Hematopoietic multipotent progenitor cell treated with erythropoietin and hydrocortisone succinate and interleukin-3 and kit ligand, for 8 days (in vitro differentiated cells): ENCODE measurements around the gene C14orf93.
"Not testable (repeated sequence)": the region's sequence is repeated elsewhere in the genome, so short reads cannot be mapped to it uniquely, and the experiment has no call there.

Source experiments
- DNase-seq: peaks from one replicate; pipeline ENCODE4 v3.0.0-alpha.2; 2015

Gene C14orf93

DNA sequence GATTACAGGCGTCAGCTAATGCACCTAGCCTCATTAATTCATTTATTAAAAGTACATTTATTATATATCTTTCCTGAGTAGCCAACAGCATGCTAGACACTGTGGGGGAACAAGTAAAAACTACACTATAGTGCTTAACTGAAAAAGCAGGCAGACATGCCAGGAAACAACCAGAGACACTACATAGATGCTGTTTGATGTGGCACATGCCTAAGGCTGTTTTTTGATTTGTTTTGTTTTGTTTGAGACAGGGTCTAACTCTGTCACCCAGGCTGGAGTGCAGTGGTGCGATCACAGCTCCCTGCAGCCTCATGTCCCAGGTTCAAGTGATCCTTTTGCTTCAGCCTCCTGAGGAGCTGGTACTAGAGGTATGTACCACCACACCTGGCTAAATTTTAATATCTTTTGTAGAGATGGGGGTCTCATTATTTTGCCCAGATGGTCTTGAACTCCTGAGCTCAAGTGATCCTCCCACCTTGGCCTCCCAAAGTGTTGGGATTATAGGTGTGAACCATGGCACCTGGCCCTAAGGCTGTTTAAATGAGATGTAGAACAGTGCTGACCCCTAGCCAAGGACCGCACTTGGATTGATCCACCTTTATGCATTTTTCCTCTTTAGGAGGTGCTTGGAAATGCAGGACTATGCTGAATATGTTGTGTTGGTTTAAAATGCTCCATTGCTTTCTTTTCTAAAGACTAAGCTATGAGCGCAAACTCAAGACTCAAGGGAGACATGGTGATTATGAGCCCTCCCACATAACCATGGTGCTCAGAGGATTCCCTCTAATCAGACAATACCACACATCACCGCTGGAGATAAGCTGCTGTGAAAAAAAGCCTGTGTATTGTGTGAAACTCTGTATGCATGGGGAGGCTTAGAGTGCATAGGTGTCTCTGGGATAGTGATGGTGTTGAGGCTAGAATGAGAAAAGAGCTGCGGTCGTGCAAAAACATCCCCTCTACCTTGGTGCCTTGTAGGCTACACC is 10.5 kb upstream of the C14orf93 start:
- DNase-seq = peak; percentile 90

- no peak for DNase-seq
Observed at GRCh38 chr14:23018107-23018506, 8.2 kb upstream of the C14orf93 start.

- DNase-seq = no peak
Observed at GRCh38 chr14:23017091-23017490, 7.1 kb upstream of the C14orf93 start.

DNA sequence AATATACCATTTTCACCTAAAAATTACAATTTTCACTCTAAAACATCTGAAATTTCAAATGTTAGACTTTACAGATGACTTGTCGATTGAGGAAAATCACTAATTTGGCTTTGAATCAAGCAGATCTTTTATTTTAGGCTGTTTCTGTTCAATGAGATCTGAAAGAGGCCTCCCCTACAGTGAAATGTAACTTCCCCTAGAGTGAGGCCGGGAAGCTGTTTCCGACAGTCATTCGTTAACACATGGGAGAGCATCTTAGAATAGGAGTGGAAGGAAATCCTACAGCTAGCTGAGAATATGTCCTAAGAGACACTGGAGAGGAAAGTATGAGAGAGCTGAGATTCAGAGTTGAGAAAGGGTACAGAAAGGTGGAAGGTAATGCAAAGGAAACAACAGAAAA is 5.7 kb upstream of the C14orf93 start:
- DNase-seq = no peak

- DNase-seq = not testable (repeated sequence)
Observed at GRCh38 chr14:23013749-23014054, 3.8 kb upstream of the C14orf93 start.

GRCh38 chr14:23013054-23013748 is 3.3 kb upstream of the C14orf93 start:
- DNase-seq = no peak

GRCh38 chr14:23009483-23009938 is 432 bp downstream of the C14orf93 start:
- peak; percentile 27 for DNase-seq

GRCh38 chr14:23008831-23009230 is 1.1 kb downstream of the C14orf93 start:
- DNase-seq = peak; percentile 48

DNA sequence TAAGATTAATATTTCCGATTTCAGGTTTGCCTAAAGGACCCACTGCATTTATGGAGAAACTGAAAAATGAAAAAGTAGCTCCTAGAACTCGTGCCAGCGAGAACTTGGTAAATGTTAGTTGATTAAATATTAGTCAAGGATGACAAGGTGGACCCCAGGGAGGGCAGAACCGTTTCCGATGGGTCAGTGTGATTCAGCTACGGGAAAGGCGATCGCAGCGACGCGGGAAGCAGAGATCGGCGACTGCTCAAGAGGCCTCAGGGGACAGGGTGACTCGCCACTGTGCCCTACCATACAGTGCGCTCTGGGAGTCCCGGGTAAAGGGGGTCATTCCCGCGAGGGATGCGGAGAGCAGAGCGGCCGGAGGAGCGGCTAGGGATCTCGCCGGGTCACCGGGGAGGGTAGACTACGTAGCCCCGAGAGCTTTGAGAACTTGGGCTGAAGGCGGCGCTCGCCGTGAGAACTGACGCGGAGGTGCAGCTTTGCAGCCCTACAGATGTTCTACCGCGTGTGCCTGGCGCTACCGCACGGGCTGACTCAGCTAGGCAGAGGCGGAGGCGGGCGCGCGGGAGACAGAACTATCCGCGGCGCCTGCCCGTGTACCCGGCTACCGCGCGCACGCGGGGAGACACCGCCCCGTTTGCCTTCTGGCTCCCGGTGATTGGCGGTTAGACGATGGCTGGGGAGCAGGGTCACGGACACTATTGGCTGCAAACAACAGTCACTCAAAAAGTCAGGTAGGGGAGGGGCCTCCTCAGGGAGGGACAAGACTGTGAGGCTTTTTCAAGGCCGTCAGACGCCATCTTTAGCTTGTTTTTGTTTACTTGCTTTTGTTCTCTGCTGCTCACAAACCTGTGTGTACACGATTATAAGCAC is 3.2 kb downstream of the C14orf93 start:
- peak; percentile 99 for DNase-seq

DNA sequence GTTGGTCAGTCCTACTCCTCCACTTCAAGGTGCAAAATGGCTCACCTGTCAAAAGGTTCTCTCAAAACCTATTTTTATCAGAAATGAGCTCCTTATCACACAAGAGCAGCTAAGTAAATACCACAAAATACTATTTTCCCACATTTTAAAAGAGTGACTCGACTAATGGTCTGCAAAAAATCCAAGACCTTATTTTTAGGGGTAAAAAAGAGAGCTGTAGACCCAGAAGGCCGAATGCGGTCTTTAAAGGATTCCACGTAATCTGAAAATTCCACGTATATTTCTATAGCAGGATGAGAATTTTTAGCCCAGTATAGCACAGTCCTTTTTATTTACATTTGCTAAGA is 3.8 kb downstream of the C14orf93 start:
- peak; percentile 40 for DNase-seq

DNA sequence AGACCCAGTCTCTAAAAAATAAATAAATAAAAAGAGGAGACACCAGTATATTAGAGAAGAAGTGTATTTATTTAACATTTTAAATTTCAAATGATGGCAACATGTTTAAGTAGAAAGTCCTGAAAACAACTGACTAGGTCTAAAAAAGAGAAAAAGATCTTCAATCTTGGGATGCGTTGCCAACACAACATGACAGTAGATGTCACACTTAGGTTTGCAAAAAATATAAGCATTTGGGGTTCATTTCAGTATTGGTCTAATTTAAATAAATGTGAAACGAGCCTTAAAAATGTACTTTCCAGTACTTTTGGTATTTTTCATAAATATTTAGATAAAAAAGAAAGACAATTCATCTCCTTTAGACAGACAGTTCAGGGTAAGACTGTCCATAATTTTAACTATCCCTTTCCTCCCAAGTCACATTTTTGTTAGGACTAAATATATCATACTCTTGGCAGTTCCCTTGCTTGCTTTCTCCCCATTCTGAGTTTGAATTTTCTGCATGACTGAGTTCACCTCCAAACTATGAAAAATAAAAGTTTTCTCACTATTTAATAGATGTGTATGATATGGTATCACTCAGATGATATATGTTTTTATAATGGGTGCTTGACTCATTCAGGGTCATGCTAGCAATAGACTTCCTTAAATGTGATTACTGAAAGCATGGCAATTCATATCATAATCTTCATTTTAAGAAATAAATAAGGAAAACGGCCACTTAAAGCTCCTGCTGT is 4.3 kb downstream of the C14orf93 start:
- no peak for DNase-seq

DNA sequence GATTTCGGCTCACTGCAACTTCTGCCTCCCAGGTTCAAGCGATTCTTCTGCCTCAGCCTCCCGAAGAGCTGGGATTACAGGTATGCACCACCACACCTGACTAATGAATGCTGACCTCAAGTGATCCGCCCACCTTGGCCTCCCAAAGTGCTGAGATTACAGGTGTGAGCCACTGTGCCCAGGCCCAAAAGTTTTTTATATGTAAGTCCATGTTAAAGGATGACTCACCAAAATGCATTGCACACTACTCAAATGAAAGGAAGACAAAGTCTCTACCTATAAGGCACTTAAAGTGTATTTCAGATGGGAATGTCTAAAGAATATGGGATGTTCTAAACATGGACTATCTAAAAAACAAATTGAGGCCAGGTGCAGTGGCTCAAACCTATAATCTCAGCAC is 5.7 kb downstream of the C14orf93 start:
- DNase-seq = not testable (repeated sequence)

- no peak for DNase-seq
Observed at GRCh38 chr14:23002592-23002991, 7.4 kb downstream of the C14orf93 start.

- no peak for DNase-seq
Observed at GRCh38 chr14:23000860-23001259, 9.1 kb downstream of the C14orf93 start.

DNA sequence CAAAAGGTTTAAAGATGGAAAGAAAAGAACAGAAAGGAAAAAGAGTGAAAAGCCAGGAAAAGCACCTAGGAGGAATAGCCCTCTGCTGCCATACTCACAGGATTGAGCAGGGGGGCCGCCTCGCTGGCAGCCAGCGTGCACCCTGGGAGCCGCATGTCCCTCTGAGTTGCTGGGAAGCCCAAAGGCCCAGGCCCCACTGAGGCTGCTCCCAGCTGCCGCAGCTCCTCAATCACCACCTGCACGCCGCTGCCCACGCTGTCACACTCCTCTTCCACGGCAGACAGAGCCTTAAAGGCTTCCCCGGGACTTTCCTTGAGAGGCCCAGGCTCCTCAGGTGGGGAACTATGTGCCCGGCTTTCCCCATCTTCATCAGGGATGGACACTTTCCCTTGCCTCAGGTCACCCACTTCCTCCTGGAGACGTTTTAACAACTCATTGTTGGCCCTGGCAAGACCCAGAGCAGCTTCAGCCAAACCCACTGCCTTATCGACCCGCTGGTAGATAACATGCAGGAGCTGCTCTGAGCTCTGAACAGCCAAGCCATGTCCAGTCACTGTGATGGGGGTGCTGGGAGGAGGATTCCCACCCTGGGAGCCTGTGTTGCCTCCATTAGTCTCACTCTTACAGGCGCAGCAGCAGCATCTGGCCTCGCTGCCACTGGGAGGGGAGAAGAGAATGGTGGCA is 11.5 kb downstream of the C14orf93 start:
- no peak for DNase-seq

DNA sequence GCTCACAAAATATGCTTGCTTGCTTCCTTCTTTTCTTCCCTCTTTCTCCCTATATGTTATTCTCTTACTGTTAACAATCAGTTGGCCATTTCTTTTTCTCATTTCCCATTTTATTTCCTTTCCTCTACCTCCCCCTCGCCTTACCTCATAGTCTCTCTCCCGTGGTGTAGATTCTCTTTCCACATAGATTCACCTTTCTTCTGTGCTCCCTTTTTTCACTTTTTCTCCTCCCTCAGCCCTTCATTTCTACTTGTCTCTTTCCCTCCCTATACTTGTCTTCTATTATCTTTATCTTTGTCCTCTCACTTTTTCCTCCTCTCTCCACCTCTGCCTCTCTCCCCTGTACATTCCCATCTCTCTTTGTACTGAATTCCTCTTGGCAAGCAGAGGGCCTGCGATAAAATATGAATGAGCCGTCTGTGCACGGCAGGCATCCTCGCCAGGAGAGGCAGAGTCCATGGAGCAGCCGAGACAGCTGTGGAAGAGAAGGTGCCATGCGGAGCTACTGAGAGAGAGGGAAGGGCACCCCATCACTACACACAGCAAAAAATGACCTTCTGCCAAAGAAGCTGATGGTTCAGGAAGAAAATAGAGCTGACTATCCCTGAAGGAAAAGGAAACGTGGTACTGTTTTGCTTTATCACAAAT is 12.1 kb downstream of the C14orf93 start:
- DNase-seq = no peak

DNA sequence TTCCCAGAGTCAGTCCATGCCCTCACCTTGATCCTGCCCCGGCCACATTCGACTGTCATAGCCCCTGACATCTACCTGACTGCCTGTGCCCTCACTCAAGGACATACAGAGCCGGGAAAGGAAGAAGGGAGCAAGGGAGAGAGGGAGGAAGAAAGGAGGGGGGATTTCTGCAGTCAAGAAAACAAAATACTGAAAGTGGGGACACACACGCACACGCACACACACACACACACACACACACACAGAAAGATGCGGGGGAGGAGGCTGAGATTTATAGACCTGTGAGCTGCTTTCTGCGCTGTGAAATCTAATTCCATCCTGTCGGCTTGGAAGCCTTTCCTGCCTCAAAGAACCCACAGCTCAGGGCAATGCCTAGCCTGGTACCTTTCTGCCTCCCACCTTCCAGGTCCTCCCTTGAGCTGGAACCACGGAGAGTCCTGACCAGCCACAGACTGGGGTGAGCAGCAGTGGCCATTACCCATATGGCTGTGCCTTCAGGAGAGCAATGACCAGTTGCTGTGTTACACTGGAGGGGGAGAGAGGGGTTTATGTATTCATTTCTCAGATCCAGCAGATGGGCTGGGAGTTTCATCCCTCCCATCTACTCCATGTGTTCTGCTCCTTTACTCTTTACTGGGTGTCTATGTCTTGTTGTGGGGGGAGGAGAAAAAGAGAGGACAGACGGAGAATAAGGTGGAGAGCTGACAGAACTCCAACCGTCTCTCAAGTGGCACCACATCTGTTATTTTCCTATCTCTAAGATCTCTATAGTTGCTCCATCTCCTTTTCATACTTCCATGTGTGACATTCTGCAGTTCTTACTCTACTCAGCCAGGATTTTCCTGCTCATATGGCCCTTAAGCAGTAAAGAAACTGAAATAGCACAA is 12.9 kb downstream of the C14orf93 start:
- no peak for DNase-seq

GRCh38 chr14:22995889-22996625 is 13.9 kb downstream of the C14orf93 start:
- DNase-seq = no peak

DNA sequence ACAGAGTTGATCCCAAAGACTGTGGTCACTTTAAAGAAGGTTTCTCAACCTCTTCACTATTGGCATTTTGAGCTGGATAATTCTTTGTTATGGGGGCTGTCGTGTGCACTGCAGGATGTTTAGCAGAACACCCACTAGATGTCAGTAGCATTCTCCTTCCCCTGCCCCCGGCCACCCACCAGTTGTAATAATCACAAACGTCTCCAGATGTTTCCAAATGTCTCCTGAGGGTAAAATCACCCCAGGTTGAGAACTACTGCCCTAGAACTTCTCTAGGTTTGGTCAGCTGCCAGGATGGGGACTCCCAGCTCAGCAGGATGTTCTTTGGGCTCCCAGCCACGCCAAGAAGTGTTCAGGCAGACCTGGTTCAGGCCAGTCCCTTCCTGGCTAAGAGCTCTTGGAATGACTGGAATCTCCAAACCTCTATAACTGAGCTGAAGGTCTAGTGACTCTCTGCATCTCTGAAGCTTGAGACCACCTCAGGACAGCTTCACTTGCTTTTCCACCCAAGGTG is 15.1 kb downstream of the C14orf93 start:
- peak; percentile 59 for DNase-seq
